GM21390 (cell line): ENCODE data around the gene LZTFL1.
A peak's percentile ranks its signal among the peaks of the same experiment; 100 is the strongest.

Experiments used
- ATAC-seq: cut with Tn5 transposase; IDR thresholded peaks from one replicate; pipeline ENCODE4 v1.9.1; 2021; ENCODE audit not compliant: unreplicated experiment

LZTFL1 gene, protein sequence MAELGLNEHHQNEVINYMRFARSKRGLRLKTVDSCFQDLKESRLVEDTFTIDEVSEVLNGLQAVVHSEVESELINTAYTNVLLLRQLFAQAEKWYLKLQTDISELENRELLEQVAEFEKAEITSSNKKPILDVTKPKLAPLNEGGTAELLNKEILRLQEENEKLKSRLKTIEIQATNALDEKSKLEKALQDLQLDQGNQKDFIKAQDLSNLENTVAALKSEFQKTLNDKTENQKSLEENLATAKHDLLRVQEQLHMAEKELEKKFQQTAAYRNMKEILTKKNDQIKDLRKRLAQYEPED

DNA sequence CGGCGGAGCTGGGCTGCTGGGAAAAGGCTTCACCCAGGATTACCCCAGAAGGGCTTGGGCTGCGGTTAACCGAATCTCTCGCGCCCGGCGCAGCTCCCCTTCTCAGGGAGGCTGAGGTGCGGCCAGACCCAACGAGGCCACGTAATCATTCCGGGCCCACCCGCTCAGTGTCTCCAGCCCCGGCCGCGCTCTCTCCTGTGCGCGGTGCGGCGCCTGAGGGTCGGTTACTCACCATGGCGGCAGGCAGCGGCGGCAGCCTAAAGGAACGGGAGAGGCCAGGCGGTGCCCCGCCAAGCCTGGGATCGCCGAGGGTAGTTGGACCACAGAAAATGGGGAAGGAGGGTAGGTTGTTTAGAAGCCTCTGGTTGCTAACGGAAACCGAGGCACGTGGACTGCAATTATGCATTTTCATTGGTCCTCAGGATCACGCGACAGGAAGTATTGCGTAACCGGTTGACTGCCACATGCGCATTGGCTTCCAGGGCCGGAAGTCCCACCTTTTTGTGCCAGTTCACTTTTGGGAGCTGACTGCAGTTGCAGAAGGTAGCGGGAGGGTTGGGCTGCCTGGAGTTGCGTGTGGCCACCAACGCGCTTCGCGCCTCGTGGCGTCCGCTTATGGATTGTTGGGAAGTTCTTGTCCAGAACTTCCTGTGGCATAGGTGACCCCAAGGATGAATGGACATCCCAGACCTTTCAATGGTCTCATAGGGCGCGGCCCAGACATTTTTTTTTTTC lies at the start of gene LZTFL1:
TSS of gene LZTFL1 (minus strand) at position 363 of the 735 bp plus-strand sequence. CDS start at position 235, 128 bp downstream.
- ATAC-seq: peak; percentile 93

DNA sequence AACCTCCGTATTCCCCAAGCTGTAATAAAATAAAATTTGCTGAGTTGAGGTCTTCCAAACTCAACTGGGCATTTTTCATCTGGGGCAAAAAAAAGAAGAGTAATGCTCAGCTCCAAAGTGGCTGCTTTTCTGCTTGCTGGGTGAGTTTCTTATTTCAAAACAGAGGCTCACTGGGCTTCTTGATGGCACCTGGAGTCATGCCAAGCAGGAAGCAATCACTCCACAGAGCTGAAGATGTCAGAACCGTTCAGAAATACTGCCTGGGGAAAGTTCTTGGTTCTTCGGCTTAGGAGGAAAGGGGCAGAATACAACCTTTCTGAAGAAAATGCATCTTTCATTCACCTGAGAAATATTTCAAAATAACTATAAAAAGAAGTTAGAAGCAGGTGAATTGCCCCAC lies 48.5 kb upstream of the LZTFL1 start:
- ATAC-seq: no peak

DNA sequence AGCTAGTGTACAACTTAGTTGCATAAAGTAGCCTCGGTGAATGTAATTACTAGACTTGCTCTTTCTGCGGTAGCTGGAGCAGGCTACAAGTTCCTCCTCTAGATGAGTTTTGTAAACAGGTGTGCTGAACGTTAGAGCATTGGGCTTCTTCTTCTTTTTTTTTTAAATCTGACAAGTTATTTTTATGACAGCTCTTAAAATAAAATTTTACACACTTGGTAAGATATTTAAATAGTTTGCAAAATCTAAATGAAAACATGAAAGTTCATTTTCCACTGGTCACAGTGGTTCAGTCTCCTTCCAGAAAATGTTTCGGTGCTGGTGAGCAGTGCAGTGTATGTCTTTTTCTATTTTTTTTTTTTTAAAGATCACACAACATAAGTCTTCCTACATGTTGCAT lies 47.4 kb upstream of the LZTFL1 start:
- ATAC-seq: no peak

DNA sequence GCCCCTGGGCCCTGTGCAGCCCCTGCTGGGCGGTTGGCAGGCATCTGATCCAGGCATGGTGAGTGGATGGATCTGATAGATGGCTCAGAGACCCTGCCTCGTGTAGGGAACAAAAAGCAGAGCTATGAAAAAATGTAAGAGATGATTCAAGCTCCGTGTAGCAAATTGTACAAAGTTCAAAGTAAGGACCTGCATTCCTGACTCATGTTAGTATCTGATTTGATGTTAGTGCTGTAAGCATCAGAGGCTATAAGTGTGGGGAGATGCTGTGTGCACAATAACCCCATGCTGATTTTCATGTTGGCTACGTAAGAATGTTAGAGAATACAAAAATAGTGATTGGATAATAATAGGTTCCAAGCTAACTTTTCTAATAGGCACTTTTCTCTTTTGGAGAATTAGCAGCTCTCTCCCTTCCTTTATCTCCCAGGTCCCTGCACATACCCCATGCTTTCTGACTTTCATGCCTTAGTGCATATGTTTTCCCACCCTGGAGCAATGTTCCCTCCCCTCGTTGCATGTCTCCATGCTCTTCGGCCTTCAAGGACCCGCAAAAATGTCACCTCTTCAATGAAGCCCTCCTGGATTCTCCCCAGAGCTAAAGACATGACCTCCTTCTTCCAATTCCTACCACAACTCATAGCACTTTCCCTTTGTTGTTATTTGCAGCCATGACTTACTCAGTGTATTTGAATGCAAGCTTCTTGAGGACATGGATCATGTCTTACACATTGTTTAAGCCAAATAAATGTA lies 46.0 kb upstream of the LZTFL1 start:
- ATAC-seq: no peak

DNA sequence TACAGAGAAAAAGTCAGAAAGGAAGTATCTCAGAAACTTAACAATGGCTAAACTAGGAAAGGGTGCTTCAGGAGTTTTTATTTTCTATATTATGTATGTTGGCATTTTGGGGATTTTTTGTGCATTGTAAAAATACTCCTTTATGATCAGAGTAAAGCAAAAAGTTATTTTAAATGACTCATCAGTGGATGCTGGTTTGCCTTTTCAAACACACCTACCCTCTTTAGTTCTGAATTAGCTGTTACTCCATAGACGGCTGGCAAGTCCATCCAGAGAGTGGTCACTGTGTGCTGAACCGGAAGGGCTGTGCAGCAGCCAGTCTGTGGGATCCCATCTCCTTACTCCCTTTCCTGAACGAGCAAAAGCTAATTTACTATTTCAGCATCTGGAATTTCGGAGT lies 45.4 kb upstream of the LZTFL1 start:
- ATAC-seq: no peak

DNA sequence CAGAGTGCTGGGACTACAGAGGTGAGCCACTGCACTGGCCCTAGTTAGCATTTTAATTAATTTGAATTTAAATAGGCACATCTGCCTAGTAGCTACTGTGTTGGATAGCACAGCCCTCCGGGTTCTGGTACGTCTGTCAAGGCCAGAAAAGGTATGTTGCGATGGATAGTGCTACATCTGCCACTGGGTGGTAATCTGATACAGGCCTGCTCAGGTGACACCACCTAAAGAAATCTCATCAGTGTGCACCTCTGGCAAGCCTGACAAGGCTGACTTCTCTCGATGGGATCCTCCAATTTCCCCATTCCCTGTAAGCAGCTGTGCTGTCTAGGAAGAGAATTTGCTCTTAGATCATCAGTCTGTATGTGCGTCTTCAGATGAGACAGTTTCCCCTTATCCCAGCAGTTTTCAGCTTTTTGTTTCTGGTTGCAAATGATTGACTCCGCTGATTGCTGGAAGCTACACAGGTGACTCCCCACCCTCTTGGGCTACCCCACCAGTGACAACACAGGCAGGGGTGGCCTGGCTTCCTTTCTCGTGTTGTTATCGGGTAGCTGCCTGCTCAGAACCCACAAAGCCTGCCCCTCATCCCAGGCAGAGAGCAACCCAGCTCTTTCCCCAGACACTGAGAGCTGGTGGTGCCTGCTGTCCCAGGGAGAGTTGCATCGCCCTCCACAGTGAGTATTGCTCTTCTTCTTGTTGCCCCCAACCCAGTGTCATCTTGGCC lies 44.2 kb upstream of the LZTFL1 start, which contains the start of gene CCR9:
TSS of gene CCR9 (plus strand) at position 565 of the 727 bp plus-strand sequence. CDS start 8,391 bp downstream, outside the sequence.
- no peak for ATAC-seq

DNA sequence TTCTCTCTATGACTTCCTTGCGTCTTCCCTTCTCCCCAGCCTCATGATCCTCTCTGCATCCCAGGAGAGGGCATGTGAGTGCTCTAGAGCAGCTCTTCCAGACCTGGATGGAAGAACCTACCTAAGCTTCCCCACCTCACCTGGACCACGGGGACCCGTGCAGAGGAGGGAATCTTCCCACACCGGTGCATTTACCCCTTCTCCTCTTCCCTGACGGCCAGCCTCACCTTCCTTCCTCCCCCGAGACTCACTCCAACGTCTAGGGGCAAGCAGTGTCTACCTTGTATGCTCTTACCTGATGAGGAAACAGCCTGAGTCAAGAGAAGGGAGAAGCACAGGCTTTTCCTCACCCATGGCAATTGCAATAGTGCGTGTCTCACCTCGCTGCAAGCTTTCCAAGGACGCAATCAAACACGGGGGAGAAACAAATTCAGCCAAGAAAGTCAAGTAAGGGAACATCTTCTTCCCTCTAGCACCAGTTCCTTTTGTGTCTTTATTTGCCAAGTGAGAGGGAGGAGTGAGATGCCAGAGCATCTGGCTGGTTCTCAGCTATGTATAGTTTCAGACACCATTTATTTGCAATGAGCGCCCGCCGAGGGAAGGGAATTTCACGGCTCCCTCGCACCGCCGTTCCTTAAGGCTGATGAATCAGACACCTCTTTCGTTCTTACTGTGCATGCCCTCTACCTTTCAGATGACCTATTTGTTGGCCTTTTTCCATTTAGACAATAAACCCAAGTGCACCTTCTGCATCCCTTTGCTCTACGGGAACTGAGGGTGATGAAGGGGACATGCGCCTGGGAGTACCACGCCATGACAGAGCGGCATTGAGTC lies 42.7 kb upstream of the LZTFL1 start:
- no peak for ATAC-seq

DNA sequence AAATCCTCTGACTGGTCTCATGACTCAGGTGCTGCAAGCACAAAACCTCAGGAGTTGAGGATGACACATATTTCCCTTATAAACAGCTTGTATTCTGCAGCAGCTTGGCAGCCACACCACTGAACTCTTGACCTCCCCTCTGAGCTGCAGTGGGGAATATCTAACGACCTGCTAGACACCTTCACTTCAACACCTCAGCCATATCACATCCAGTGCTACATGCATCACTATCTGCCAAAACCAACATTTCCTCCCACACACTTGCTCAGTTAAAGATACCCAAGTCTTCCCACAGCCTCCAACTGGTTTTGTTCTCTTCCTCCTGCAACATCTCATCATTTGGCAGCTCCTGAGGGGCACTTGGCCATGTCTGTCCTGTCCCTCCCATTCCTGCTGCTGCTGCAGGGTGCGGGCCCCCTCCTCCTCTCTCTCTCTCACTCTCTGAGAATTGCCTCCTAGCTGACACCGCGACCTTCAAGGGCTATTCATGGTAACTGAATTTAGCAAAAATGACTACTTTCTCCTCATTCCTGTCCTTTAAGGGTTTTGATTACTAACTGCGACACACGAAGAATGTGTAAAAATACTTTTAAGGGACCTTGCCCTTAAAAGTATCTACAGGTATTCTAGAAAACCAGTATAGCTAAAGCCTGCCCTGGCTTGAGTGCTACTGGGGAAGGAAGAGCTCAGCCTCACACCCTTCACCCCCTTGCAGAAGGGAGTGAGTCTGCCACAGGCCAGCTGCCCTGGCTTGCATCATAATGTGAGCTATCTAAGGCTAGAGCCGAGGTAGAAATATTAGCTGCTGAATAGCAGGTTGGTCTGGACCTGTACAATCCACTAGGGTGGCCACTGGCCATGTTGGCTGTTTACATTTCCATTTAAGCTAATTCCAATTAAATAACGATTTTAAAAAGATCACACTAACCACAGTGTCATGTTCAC lies 39.4 kb upstream of the LZTFL1 start:
- no peak for ATAC-seq

DNA sequence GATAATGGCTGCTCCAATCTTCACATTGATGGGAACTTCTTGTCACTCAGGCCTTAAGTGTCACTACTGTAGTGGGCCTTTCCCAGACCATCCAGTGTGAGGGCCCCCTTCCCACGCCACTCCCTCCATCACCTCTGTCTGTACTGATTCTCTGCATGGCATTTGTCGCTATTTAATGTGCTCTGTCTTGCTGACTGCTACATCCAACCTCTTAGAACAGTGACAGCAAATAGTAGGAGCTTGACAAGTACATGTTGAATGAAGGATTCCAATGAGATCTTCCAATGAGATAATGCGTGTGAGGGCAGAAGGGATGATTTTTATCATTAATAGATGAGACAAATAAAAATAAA lies 38.8 kb upstream of the LZTFL1 start:
- no peak for ATAC-seq

DNA sequence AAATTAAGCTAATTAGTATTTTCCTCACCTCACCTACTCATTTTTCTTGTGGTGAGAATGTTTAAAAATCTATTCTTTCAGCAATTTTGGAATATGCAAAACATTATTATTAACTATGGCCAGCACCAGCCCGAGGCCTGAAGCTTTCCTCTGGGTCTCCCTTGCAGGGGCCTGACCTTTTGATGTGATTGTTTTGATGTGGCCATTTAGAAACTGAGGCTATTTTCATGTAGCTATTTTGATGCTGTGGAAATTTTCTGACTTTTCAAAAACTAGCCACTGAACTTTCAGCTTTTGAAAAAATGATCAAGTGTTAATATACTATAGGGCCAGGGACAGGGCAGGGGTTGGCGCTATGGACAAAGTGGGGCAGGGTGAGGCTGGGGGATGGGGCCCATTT lies 36.2 kb upstream of the LZTFL1 start:
- no peak for ATAC-seq

DNA sequence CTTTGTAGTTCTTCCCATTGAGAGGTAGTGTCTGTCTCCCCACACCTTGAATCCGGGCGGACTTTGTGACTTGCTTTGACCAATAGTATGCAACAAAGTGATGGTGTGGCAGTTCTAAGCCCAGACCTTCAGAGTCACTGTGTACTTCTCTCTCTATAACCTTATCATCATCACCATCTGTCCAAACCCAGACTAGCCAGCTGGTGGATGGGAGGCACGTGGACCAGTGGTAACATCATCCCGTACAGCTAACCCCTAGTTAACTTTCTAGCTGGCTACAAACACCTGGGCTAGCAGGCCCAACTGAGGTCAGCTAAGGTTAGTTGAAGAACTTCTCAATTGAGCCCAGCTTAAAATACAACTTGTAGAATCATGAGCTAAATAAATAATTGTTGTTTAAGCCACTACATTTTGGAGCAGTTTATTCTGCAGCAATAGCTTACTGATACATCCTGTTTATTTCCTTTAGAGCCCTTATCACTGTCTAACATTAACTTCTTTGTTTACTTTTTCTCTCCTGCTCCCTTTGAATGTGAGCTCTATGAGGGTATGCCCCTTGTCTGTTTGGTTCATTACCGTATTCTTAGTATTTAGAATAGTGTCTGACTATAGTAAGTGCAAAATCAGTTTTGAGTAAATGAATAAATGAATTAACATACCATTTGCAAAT lies 32.9 kb upstream of the LZTFL1 start:
- ATAC-seq: no peak

DNA sequence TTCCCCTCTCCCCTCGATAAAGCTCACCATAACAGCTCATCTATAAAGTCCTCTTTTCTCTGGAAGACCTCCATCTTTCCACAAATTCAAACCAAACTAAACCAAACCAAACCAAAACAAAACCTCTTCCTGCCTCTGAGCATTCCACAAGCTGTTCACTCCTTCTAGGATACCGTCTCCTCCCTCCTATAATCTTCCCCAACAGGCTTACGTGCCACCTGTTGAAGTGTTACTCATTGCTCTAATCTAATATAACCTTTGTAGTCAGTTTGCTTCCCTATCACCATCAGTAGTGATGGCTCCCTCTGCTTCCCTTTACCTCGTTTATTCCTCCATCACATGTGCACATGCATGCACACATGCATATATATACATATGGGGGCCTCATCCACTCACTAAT lies 31.7 kb upstream of the LZTFL1 start:
- no peak for ATAC-seq

DNA sequence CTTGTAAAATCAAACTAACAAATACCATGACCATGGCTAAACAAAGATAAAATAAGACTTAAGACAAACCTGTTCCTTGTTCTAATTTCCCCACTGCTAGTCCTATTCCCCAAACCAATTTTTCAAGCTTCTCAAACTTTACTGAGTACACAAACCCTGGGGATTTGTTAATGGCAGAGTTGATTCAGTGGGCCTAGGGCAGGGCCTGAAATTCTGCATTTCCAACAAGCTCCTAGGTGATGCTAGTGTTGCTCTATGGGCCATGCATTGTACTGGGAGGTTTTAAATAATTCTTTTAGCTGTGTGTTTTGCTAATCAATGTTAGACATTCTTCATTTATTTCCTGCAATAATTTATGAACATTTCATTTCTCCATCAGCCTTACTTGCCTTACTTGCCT lies 31.1 kb upstream of the LZTFL1 start:
- no peak for ATAC-seq

DNA sequence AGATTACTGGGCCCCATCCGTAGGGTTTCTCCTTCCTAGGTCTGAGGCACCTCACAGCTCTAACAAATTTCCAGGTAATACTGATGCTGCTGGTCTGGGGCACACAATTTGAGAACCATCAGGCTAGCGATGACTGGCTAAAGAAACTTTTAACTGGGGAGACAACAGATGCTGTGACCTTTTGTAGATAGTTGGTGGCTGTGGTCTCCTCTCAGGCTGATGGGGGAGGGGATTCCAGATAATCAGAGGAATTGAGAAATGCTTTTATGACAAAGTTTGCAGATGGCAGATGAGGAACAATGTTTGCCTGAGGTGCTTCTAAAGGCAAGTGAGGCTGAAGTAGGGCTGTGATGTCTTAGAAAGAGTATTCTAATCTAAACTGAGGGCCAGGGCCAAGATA lies 30.6 kb upstream of the LZTFL1 start:
- ATAC-seq: no peak

DNA sequence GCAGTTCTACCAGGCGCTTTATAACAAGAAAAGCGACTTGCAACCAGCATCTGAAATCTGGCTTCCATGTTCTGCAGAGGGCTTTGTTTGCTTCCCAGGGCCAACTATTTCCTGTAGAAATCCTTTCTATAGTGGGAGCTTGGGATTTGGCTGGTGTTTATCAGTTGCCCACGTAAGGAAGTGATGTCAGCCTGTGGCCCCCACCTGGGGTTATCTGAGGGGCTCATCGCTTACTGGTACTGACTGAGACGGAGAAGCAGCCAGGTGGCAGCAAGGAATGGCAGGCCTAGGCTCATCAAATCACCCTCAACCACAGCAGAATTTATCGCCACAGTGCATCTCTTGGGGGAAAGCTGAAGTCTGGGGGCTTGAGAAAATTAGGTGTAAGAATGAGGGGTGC lies 29.9 kb upstream of the LZTFL1 start:
- no peak for ATAC-seq

DNA sequence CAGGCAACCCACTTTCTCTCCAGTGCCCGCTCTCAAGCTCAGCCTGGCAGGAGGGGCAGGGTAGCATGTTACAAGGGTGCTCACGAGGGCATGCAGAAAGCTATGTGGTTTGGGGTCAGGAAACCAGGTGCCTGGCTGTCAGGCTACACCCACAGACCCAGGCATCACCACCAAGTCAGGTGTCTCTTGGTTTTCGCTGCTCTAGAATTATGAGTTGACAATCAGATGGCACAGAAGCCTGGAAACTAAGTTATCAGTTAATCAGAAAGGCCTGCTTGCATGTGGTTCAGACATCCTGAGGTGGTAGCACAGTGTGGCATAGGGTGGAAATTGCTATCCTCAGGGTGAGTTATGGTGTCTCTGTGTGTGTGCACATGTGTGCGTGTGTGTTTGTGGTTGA lies 28.2 kb upstream of the LZTFL1 start:
- ATAC-seq: no peak

DNA sequence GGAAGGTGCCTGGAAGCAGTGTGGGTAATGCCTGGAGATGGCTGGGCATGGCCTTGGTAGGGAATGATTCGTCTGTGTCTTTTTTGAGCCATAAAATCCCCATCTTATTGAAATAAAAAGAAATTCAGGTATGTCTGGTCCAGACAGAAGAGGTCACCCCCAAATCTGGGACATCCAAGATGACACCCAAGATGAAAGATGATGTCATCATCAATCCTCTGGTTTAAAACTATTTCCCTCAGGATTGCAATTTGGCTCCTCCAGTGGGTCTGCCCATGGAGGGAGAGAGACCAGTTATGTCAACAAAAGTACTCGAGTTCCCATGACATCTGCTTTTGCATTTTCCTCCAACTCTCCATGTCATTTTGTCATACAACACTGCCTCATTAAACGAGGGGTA lies 27.7 kb upstream of the LZTFL1 start:
- no peak for ATAC-seq

DNA sequence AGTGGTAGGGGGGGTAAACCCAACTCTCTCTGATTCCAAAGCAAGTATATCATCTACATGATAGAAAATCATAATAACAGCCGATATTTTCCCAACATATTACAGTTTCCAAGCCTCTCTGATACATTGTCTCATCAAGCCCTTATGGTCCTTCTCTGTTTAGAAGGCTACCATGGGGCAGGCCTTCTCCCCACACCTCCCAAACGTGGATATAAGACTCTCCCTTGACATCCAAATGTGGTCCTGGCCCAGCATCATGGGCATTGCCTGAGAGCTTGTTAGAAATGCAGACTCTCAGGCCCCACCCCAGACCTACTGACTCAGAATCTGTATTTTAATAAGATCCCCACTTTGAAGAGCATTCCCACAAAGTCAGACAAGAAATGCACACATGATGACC lies 26.7 kb upstream of the LZTFL1 start:
- ATAC-seq: no peak

DNA sequence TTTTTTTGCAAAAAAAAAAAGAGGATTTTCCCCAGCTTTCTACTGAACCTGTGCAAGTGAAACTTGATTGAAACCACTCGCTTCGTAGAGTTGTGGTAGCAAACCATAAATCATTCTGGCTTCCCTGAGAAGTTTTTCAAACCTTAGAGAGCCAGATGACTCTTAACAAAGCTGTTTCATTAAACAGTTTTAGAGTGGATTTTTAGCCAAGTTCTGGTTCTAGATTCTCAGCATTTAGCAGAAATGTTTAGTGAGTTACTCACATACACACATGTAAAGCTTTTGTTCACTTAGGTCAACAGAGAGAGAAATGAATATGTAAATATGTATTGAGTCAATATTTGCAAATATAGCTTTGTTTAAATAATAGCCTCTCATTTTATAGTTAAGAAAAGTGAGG lies 26.3 kb upstream of the LZTFL1 start:
- no peak for ATAC-seq
